Smooth muscle cell of trachea (primary cell): Measurements from ENCODE around the gene CDK14. TPM values are rescaled to one million over a fixed set of nuclear protein-coding genes. Genes with fewer than 3 reads are reported as not detected.

Source experiments
- total RNA-seq: library from RNA; depleted of rRNA; stranded (reverse); fragments of >200 nt; gene quantifications from 2 replicates; pipeline ENCODE4 v1.2.1, GENCODE V29; 2014

CDK14 gene
- total RNA-seq: 42.8 and 68.5 TPM in 2 replicates

GRCh38 chr7:90595801-90596670 lies at the start of gene CDK14:
TSS of gene CDK14 (plus strand) at chr7:90596321. CDS start at chr7:90596628, 307 bp downstream.

Other genes starting within 250 kb of the CDK14 start
- 15.5 and 26.8 TPM in 2 replicates for gene GTPBP10, start 249.6 kb upstream of the CDK14 start, total RNA-seq
- 39.1 and 46.0 TPM in 2 replicates for gene CLDN12, start 192.9 kb upstream of the CDK14 start, total RNA-seq
- gene PTTG1IP2, start 126.7 kb upstream of the CDK14 start, total RNA-seq: not detected in 2 replicates